ENCODE measurements around the gene ZNF823.
A peak's percentile ranks its signal among the peaks of the same experiment; 100 is the strongest.

ZNF823 gene

DNA sequence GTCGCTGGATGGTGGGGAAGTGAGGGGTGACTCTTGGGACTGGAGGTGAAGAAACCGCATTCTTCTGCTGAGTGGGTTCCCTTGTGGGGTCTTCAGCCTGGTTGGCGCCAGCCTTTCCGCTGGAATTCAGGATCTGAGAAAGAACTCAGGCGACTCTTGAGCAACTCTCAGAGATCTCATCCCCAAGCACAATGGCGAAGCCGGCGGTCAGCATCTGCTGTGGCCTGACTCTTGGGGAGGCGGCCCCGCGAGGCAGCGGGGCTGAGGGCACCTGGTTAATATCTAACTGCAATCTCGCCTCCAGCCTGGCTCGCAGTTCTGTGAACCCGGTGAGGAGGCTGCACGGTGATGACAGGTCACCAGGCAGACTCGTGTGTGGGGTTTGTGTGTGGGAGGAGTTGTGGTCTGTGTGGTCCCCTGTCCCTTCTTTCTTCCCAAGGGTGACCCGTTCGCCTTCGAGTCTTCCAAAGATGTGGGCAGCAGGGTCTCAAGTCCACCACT is 28.9 kb upstream of the ZNF823 start:
- peak overlapping the region; percentile 90 to 94 for H3K27ac ChIP-seq (ENCODE audit: low read depth in 2 of 2, low read length in 2 of 2)
- no peaks in the 10 kb centered on the region for H3K9me3 ChIP-seq (ENCODE audit: control insufficient read depth in 2 of 2, low read length in 2 of 2)
- H3K9ac ChIP-seq (ENCODE audit: low read depth in 1 of 2, low read length in 2 of 2): peak overlapping the region; percentile 75 to 91
- no peaks in the 10 kb centered on the region for H3K36me3 ChIP-seq (ENCODE audit: control insufficient read depth in 2 of 2, insufficient read depth in 2 of 2, low read length in 2 of 2)
- H3K4me3 ChIP-seq (ENCODE audit: low read length in 2 of 2): peak overlapping the region; percentile 87
- peaks cover 8 to 15% of the 10 kb centered on the region in 2 donors for H3K4me1 ChIP-seq (ENCODE audit: control insufficient read depth in 2 of 2, insufficient read depth in 2 of 2, low read length in 2 of 2)
- no peaks in the 10 kb centered on the region for H3K27me3 ChIP-seq (ENCODE audit: control insufficient read depth in 2 of 2, insufficient read depth in 2 of 2, low read length in 2 of 2)

DNA sequence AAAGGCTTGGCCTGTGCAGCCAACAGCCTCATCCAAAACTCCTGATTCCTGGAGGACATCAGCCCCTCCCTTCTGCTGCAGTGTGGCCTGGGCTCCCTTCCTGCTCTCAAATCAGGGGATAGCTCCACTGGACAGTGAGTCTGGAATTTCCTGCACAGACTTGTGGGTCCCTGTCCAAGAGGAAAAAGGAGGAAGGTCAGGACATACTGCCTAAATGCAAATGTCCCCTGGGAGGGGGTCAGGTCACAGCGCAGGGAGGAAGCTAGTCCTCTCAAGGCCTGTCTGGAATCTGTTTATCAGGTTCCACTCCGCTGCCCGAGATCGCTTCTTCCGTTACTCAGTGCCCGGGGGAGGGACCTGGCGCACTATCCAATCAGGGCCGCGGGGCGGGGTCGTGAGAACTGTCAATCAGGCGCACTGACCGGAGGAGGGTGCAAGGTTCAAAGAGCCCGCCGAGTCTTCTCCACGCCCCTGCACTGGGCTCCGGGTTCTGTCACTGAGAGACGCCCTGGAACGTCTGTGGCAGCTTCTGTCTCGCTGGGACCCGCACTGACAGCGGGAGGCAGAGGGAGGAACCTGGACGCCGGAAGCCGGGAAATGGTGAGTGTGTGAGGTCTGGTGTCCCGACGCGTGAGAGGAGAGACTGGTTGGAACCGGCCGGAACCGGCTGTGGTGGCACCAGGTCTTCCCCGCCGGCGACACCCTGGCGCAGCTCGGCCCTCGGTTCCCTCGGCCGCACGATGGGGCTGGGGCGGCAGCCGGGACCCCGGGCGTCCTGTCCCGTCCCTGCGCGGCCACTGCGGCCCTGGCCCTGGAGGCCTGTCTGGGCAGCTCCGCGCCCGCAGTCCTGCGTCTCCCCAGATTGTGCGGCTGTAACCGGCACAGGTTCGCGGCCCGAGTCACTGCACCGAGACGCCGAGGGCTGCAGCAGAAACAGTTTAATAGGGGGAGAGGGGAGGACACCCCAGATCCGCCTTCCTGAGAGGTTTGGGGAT is 28.1 kb upstream of the ZNF823 start, which contains the start of gene ZNF441:
Gene ZNF441 (plus strand): TSS at position 404 of the 995 bp plus-strand sequence. CDS start 194 bp downstream, at position 598.
- H3K9me3 ChIP-seq (ENCODE audit: control insufficient read depth in 2 of 2, low read length in 2 of 2): no peaks in the 10 kb centered on the region
- peak within 1 kb of the TSS; percentile 75 to 91 for H3K9ac ChIP-seq (ENCODE audit: low read depth in 1 of 2, low read length in 2 of 2)
- peak within 1 kb of the TSS; percentile 90 to 94 for H3K27ac ChIP-seq (ENCODE audit: low read depth in 2 of 2, low read length in 2 of 2)
- peak within 1 kb of the TSS; percentile 87 for H3K4me3 ChIP-seq (ENCODE audit: low read length in 2 of 2)
- H3K27me3 ChIP-seq (ENCODE audit: control insufficient read depth in 2 of 2, insufficient read depth in 2 of 2, low read length in 2 of 2): no peaks in the 10 kb centered on the region
- H3K4me1 ChIP-seq (ENCODE audit: control insufficient read depth in 2 of 2, insufficient read depth in 2 of 2, low read length in 2 of 2): peaks cover 8 to 15% of the 10 kb centered on the region in 2 donors
- H3K36me3 ChIP-seq (ENCODE audit: control insufficient read depth in 2 of 2, insufficient read depth in 2 of 2, low read length in 2 of 2): no peaks in the 10 kb centered on the region

DNA sequence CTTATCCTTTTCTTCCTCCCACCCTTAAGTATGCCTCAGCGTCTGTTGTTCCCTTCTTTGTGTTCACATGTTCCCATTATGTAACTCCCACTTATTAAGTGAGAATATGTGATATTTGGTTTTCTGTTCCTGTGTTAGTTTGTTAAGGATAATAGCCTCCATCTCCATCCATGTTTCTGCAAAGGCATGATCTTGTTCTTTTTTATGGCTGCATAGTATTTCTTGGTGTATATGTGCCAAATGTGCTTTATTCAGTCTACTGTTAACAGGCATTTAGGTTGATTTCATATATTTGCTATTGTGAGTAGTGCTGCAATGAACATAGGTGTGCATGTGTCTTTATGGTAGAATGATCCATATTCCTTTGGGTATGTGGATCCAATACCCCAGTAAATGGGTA is 24.9 kb upstream of the ZNF823 start:
- H3K9ac ChIP-seq (ENCODE audit: low read depth in 1 of 2, low read length in 2 of 2): no peak overlapping the region
- H3K4me3 ChIP-seq (ENCODE audit: low read length in 2 of 2): no peak overlapping the region
- no peaks in the 10 kb centered on the region for H3K27me3 ChIP-seq (ENCODE audit: control insufficient read depth in 2 of 2, insufficient read depth in 2 of 2, low read length in 2 of 2)
- no peaks in the 10 kb centered on the region for H3K9me3 ChIP-seq (ENCODE audit: control insufficient read depth in 2 of 2, low read length in 2 of 2)
- H3K27ac ChIP-seq (ENCODE audit: low read depth in 2 of 2, low read length in 2 of 2): no peak overlapping the region
- peaks cover 8 to 14% of the 10 kb centered on the region in 2 donors for H3K4me1 ChIP-seq (ENCODE audit: control insufficient read depth in 2 of 2, insufficient read depth in 2 of 2, low read length in 2 of 2)
- no peaks in the 10 kb centered on the region for H3K36me3 ChIP-seq (ENCODE audit: control insufficient read depth in 2 of 2, insufficient read depth in 2 of 2, low read length in 2 of 2)

DNA sequence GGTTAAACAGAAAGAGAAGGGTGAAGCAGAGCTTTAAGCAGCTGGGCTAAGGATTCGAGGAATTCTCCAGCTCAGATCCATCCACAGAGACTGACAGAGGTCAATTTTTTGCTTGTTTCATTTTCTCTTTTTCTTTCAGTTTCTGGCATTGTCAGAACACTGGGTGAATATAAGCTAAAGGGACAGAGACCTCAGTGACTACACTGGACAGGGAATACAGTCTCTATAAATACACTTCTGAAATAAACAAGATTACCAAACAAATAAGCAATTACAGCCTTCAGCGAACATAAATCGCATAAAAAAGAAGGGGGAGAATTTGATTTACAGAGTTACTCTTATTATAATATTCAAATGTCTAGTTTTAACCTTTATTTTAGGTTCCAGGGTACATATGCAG is 24.4 kb upstream of the ZNF823 start:
- no peaks in the 10 kb centered on the region for H3K9me3 ChIP-seq (ENCODE audit: control insufficient read depth in 2 of 2, low read length in 2 of 2)
- H3K4me1 ChIP-seq (ENCODE audit: control insufficient read depth in 2 of 2, insufficient read depth in 2 of 2, low read length in 2 of 2): peaks cover 5 to 10% of the 10 kb centered on the region in 2 donors
- H3K9ac ChIP-seq (ENCODE audit: low read depth in 1 of 2, low read length in 2 of 2): no peak overlapping the region
- H3K27me3 ChIP-seq (ENCODE audit: control insufficient read depth in 2 of 2, insufficient read depth in 2 of 2, low read length in 2 of 2): no peaks in the 10 kb centered on the region
- no peak overlapping the region for H3K4me3 ChIP-seq (ENCODE audit: low read length in 2 of 2)
- no peak overlapping the region for H3K27ac ChIP-seq (ENCODE audit: low read depth in 2 of 2, low read length in 2 of 2)
- H3K36me3 ChIP-seq (ENCODE audit: control insufficient read depth in 2 of 2, insufficient read depth in 2 of 2, low read length in 2 of 2): no peaks in the 10 kb centered on the region

DNA sequence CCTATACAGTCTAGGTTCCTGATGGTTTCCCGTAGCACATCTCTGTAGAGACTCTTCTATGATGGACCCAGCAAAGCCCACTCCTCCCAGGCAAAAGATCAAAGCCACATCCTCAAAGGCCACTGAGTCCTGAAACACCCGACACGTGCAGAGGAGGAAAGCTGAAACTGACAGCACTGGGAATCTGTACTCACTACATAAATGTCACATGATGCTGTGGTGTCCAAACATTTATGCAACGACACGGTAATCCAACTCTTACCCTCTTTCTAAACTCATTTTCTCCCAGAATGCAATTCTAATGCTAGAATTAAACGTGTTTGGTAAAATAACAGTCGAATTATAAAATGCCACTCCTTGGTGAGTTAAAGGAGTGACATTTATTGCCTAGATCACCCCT is 21.1 kb upstream of the ZNF823 start:
- no peaks in the 10 kb centered on the region for H3K27me3 ChIP-seq (ENCODE audit: control insufficient read depth in 2 of 2, insufficient read depth in 2 of 2, low read length in 2 of 2)
- no peaks in the 10 kb centered on the region for H3K4me1 ChIP-seq (ENCODE audit: control insufficient read depth in 2 of 2, insufficient read depth in 2 of 2, low read length in 2 of 2)
- H3K9ac ChIP-seq (ENCODE audit: low read depth in 1 of 2, low read length in 2 of 2): no peak overlapping the region
- H3K27ac ChIP-seq (ENCODE audit: low read depth in 2 of 2, low read length in 2 of 2): no peak overlapping the region
- H3K36me3 ChIP-seq (ENCODE audit: control insufficient read depth in 2 of 2, insufficient read depth in 2 of 2, low read length in 2 of 2): no peaks in the 10 kb centered on the region
- no peak overlapping the region for H3K4me3 ChIP-seq (ENCODE audit: low read length in 2 of 2)
- H3K9me3 ChIP-seq (ENCODE audit: control insufficient read depth in 2 of 2, low read length in 2 of 2): peaks cover 0 to 9% of the 10 kb centered on the region in 2 donors

DNA sequence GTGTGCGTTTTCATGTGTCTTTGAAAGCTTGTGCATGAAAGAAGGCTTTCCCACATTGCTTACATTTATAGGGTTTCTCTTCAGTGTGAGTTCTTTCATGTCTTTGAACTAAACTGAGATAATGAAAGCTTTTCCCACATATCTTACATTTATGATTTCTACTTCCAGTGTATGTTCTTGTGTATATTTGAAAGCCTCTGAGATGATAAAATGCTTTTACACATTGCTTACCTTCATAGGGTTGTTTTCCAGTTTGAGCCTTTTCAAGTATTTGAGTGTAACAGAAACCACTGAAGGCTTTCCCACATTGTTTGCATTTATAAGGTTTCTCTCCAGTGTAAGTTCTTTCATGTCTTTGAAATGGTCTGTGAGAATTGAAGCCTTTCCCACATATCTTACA is 18.2 kb upstream of the ZNF823 start:
- no peak overlapping the region for H3K4me3 ChIP-seq (ENCODE audit: low read length in 2 of 2)
- H3K27me3 ChIP-seq (ENCODE audit: control insufficient read depth in 2 of 2, insufficient read depth in 2 of 2, low read length in 2 of 2): no peaks in the 10 kb centered on the region
- H3K36me3 ChIP-seq (ENCODE audit: control insufficient read depth in 2 of 2, insufficient read depth in 2 of 2, low read length in 2 of 2): no peaks in the 10 kb centered on the region
- peaks cover 2 to 9% of the 10 kb centered on the region in 2 donors for H3K9me3 ChIP-seq (ENCODE audit: control insufficient read depth in 2 of 2, low read length in 2 of 2)
- no peak overlapping the region for H3K27ac ChIP-seq (ENCODE audit: low read depth in 2 of 2, low read length in 2 of 2)
- no peak overlapping the region for H3K9ac ChIP-seq (ENCODE audit: low read depth in 1 of 2, low read length in 2 of 2)
- no peaks in the 10 kb centered on the region for H3K4me1 ChIP-seq (ENCODE audit: control insufficient read depth in 2 of 2, insufficient read depth in 2 of 2, low read length in 2 of 2)

DNA sequence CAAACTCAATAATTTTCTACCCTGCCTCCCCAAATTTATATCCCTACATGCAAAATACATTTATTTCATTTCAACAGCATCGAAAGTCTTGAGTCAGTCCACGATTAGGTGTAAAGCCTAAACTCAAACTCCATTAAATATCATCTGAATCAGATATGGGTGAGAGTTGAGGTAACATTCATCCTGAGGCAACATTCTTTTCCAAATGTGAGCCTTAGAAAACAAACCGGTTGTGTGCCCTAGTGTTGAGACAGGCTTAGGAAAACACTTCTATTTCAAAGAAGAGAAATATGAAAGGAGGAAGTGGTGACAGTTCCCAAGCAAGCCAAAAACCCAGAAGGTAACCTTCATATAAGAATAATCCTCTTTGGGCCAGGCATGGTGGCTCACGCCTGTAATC is 15.9 kb upstream of the ZNF823 start:
- Histone ChIP-seq H3K9ac (ENCODE audit: low read depth in 1 of 2, low read length in 2 of 2) (no peak overlapping the region), H3K4me3 (ENCODE audit: low read length in 2 of 2) (no peak overlapping the region), H3K27me3 (ENCODE audit: control insufficient read depth in 2 of 2, insufficient read depth in 2 of 2, low read length in 2 of 2) (no peaks in the 10 kb centered on the region), H3K4me1 (ENCODE audit: control insufficient read depth in 2 of 2, insufficient read depth in 2 of 2, low read length in 2 of 2) (no peaks in the 10 kb centered on the region), H3K9me3 (ENCODE audit: control insufficient read depth in 2 of 2, low read length in 2 of 2) (peaks cover 2 to 9% of the 10 kb centered on the region in 2 donors), H3K27ac (ENCODE audit: low read depth in 2 of 2, low read length in 2 of 2) (no peak overlapping the region), H3K36me3 (ENCODE audit: control insufficient read depth in 2 of 2, insufficient read depth in 2 of 2, low read length in 2 of 2) (no peaks in the 10 kb centered on the region)

DNA sequence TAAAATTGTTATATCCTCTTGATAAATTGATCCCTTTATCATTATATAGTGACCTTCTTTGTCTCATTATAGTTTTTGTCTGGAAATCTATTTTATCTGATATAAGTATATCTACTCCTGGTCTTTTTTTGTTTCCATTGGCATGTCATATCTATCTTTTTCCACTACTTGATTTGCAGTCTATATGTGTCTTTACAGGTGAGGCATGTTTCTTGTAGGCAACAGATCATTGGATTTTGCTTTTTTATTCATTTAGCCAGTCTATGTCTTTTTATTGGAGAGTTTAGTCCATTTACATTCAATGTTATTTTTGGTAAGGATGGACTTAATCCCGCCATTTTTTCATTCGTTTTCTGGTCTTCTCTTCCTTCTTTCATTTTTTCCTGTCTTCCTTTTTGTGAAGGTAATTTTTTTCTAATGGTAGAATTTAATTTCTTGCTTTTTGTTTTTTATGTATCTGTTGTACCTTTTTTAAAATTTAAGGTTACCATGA is 13.5 kb upstream of the ZNF823 start:
- Histone ChIP-seq H3K27ac (ENCODE audit: low read depth in 2 of 2, low read length in 2 of 2) (no peak overlapping the region), H3K4me1 (ENCODE audit: control insufficient read depth in 2 of 2, insufficient read depth in 2 of 2, low read length in 2 of 2) (no peaks in the 10 kb centered on the region), H3K4me3 (ENCODE audit: low read length in 2 of 2) (no peak overlapping the region), H3K36me3 (ENCODE audit: control insufficient read depth in 2 of 2, insufficient read depth in 2 of 2, low read length in 2 of 2) (no peaks in the 10 kb centered on the region), H3K27me3 (ENCODE audit: control insufficient read depth in 2 of 2, insufficient read depth in 2 of 2, low read length in 2 of 2) (no peaks in the 10 kb centered on the region), H3K9ac (ENCODE audit: low read depth in 1 of 2, low read length in 2 of 2) (no peak overlapping the region), H3K9me3 (ENCODE audit: control insufficient read depth in 2 of 2, low read length in 2 of 2) (peaks cover 7 to 9% of the 10 kb centered on the region in 2 donors)

DNA sequence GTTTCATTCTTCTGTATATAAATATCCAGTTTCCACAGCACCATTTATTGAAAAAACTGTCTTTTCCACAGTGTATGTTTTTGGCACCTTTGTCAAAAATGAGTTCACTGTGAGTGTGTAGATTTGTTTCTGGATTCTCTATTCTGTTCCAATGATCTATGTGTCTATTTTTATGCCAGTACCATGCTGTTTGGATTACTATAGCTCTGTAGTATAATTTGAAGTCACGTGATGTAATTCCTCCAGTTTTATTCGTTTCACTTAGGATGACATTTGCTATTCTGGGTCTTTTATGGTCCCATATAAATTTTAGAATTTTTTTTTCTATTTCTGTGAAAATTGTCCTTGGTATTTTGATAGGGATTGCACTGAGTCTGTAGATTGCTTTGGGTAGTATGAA is 11.0 kb upstream of the ZNF823 start:
- H3K36me3 ChIP-seq (ENCODE audit: control insufficient read depth in 2 of 2, insufficient read depth in 2 of 2, low read length in 2 of 2): no peaks in the 10 kb centered on the region
- H3K4me3 ChIP-seq (ENCODE audit: low read length in 2 of 2): no peak overlapping the region
- H3K9me3 ChIP-seq (ENCODE audit: control insufficient read depth in 2 of 2, low read length in 2 of 2): peaks cover 0 to 7% of the 10 kb centered on the region in 2 donors
- H3K4me1 ChIP-seq (ENCODE audit: control insufficient read depth in 2 of 2, insufficient read depth in 2 of 2, low read length in 2 of 2): no peaks in the 10 kb centered on the region
- H3K9ac ChIP-seq (ENCODE audit: low read depth in 1 of 2, low read length in 2 of 2): no peak overlapping the region
- no peak overlapping the region for H3K27ac ChIP-seq (ENCODE audit: low read depth in 2 of 2, low read length in 2 of 2)
- H3K27me3 ChIP-seq (ENCODE audit: control insufficient read depth in 2 of 2, insufficient read depth in 2 of 2, low read length in 2 of 2): no peaks in the 10 kb centered on the region

DNA sequence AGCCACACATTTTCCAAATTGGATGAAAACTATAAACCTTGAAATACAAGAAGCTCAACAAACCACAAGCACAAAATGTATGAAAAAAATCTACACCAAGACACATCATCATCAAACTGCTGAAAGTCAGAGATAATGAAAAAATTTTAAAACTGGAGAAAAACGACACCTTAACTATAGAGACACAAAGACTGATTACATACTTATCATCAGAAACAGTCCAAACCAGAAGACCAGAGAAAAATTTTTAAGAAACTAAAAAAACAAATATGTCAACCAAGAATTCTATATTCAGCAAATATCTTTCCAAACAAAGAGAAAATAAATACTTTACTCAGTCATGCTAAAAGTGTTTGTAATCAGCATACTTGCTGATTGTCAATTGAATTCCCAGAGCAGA is 8.5 kb upstream of the ZNF823 start:
- H3K9ac ChIP-seq (ENCODE audit: low read depth in 1 of 2, low read length in 2 of 2): no peak overlapping the region
- H3K4me3 ChIP-seq (ENCODE audit: low read length in 2 of 2): no peak overlapping the region
- H3K9me3 ChIP-seq (ENCODE audit: control insufficient read depth in 2 of 2, low read length in 2 of 2): peaks cover 0 to 5% of the 10 kb centered on the region in 2 donors
- H3K36me3 ChIP-seq (ENCODE audit: control insufficient read depth in 2 of 2, insufficient read depth in 2 of 2, low read length in 2 of 2): no peaks in the 10 kb centered on the region
- H3K27me3 ChIP-seq (ENCODE audit: control insufficient read depth in 2 of 2, insufficient read depth in 2 of 2, low read length in 2 of 2): no peaks in the 10 kb centered on the region
- no peak overlapping the region for H3K27ac ChIP-seq (ENCODE audit: low read depth in 2 of 2, low read length in 2 of 2)
- H3K4me1 ChIP-seq (ENCODE audit: control insufficient read depth in 2 of 2, insufficient read depth in 2 of 2, low read length in 2 of 2): no peaks in the 10 kb centered on the region
